Mesenchymal stem cell (in vitro differentiated cells and primary cell): ENCODE data around the gene CD4.

Experiments
- DNase-seq: peaks from one replicate; pipeline ENCODE4 v3.0.0-alpha.2; 2013
- H2AFZ ChIP-seq: one replicate; pipeline ENCODE4 v1.6.1; 2013; ENCODE audit warnings: low read depth, mild to moderate bottlenecking, control low read depth, inconsistent platforms, low read length, moderate library complexity
- H2AK5ac ChIP-seq: 2 replicates; pipeline ENCODE4 v1.6.1; 2013; ENCODE audit warnings: low read length, moderate library complexity, mild to moderate bottlenecking, inconsistent platforms; ENCODE audit not compliant: severe bottlenecking
- H2BK120ac ChIP-seq: one replicate; pipeline ENCODE4 v1.6.1; 2013; ENCODE audit warnings: low read depth, mild to moderate bottlenecking, inconsistent platforms, low read length, moderate library complexity
- H2BK12ac ChIP-seq, 2 experiments: one replicate each; pipeline ENCODE4 v1.6.1; 2013; ENCODE audit warnings: inconsistent platforms in 2 of 2, low read length in 2 of 2, mild to moderate bottlenecking in 2 of 2, moderate library complexity in 2 of 2, control low read depth in 1 of 2
- H2BK15ac ChIP-seq: one replicate; pipeline ENCODE4 v1.6.1; 2013; ENCODE audit warnings: mild to moderate bottlenecking, low read depth, inconsistent platforms; ENCODE audit not compliant: poor library complexity, severe bottlenecking
- H2BK5ac ChIP-seq: 2 replicates; pipeline ENCODE4 v1.6.1; 2013; ENCODE audit warnings: low read depth, mild to moderate bottlenecking, low read length, control low read depth, inconsistent platforms; ENCODE audit not compliant: poor library complexity, severe bottlenecking
- H3K14ac ChIP-seq, 2 experiments: one replicate each; pipeline ENCODE4 v1.6.1; 2013; ENCODE audit warnings: inconsistent platforms in 2 of 2, low read length in 2 of 2, control low read depth in 1 of 2, mild to moderate bottlenecking in 1 of 2, moderate library complexity in 1 of 2
- H3K18ac ChIP-seq, 2 experiments: one replicate each; pipeline ENCODE4 v1.6.1; 2013; ENCODE audit warnings: inconsistent platforms in 2 of 2, low read length in 2 of 2, control low read depth in 1 of 2, low read depth in 1 of 2, mild to moderate bottlenecking in 1 of 2
- H3K23ac ChIP-seq, 2 experiments: one replicate each; pipeline ENCODE4 v1.6.1; 2013; ENCODE audit warnings: inconsistent platforms in 2 of 2, low read length in 2 of 2, mild to moderate bottlenecking in 2 of 2, moderate library complexity in 2 of 2, control low read depth in 1 of 2
- H3K27ac ChIP-seq: 2 replicates; pipeline ENCODE4 v1.5.1; 2013; ENCODE audit warnings: mild to moderate bottlenecking, moderate library complexity, low read length, control low read depth, inconsistent platforms; ENCODE audit not compliant: poor library complexity, severe bottlenecking
- H3K27me3 ChIP-seq, 2 experiments: 2 replicates each; pipeline versions ENCODE4 v1.6.1 to v1.7.0; 2013; ENCODE audit warnings: low read length in 2 of 2, mild to moderate bottlenecking in 2 of 2, moderate library complexity in 2 of 2, control low read depth in 1 of 2, inconsistent platforms in 1 of 2; ENCODE audit not compliant: control insufficient read depth in 1 of 2, insufficient read depth in 1 of 2
- H3K36me3 ChIP-seq, 2 experiments: 2 replicates each; pipeline versions ENCODE4 v1.6.1 to v1.7.0; 2013; ENCODE audit warnings: low read length in 2 of 2, control low read depth in 1 of 2, inconsistent platforms in 1 of 2, low read depth in 1 of 2, mild to moderate bottlenecking in 1 of 2; ENCODE audit not compliant: insufficient read depth in 2 of 2, control insufficient read depth in 1 of 2
- H3K4ac ChIP-seq, 2 experiments: one replicate each; pipeline ENCODE4 v1.6.1; 2013; ENCODE audit warnings: inconsistent platforms in 2 of 2, low read length in 2 of 2, mild to moderate bottlenecking in 2 of 2, moderate library complexity in 2 of 2, control low read depth in 1 of 2, low read depth in 1 of 2
- H3K4me1 ChIP-seq: 2 replicates; pipeline ENCODE4 v1.6.1; 2013; ENCODE audit warnings: low read depth, low read length, control low read depth; ENCODE audit not compliant: control insufficient read depth, insufficient read depth
- H3K4me2 ChIP-seq: 2 replicates; pipeline ENCODE4 v1.6.1; 2013; ENCODE audit warnings: low read length, mild to moderate bottlenecking, inconsistent platforms; ENCODE audit not compliant: poor library complexity, severe bottlenecking
- H3K4me3 ChIP-seq, 2 experiments: 2 replicates each; pipeline versions ENCODE4 v1.5.1 to v1.7.0; 2013; ENCODE audit warnings: low read length in 2 of 2, mild to moderate bottlenecking in 2 of 2, control low read depth in 1 of 2, low read depth in 1 of 2; ENCODE audit not compliant: insufficient read depth in 1 of 2
- H3K79me1 ChIP-seq: replicated peaks from 2 replicates; pipeline ENCODE4 v1.6.1; 2013; ENCODE audit warnings: mild to moderate bottlenecking, control low read depth, low read length, inconsistent platforms; ENCODE audit not compliant: poor library complexity, severe bottlenecking
- H3K9ac ChIP-seq: 2 replicates; pipeline ENCODE4 v1.7.0; 2013; ENCODE audit warnings: mild to moderate bottlenecking, low read length, moderate library complexity
- H3K9me3 ChIP-seq: 2 replicates; pipeline ENCODE4 v1.7.0; 2013; ENCODE audit warnings: mild to moderate bottlenecking, low read length; ENCODE audit not compliant: control insufficient read depth
- H4K8ac ChIP-seq: one replicate; pipeline ENCODE4 v1.6.1; 2013; ENCODE audit warnings: inconsistent platforms, mild to moderate bottlenecking, low read length, moderate library complexity
- H4K91ac ChIP-seq: one replicate; pipeline ENCODE4 v1.6.1; 2013; ENCODE audit warnings: mild to moderate bottlenecking, low read length, inconsistent platforms
- WGBS: methylation state at CpG from one replicate; pipeline ENCODE4 v1.1.7; 2013; ENCODE audit warnings: mixed read lengths; 5-methylcytosine and 5-hydroxymethylcytosine counted together

CD4 gene

DNA sequence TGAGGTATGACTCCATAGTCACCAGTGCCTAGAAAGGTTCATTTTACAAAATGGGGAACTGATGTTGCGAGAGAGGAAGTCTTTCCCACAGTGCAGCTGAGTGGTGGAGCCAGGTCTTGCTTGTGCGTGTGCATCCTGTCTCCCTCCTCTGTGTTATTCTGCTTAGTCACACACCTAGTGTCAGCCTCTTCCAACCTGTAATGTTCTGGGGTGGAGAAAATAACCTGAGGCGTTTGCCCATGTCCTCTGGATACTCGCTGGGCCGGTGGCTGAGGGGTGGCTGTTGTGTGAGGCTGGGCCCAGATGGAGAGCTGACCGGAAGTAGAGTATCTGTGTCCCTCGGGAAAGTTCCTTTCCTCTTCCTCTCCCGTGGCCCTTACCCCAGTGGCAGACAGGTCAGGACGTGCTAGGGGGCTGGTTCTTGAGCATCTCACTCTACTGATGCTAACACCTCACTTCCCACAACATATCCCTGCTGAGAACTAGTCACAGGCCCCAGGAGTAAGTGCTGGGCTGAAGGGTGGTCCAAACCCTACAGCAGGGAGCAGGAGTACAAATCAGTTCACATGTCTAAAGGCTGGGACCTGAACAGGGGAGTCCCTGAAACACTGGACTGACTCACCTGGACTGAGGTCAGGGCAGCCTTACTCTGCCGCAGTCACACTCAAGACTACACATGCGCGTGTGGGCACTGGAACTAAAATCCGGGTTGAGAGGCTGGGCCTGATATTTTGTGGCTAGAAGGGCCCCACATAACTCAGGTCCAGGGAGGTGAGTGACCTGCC is 43.4 kb upstream of the CD4 start:
- H3K27me3 ChIP-seq, result no peaks in the 10 kb centered on the region
- no peak for DNase-seq
- H2AK5ac ChIP-seq, result no peak overlapping the region
- no peak overlapping the region for H3K23ac ChIP-seq
- no peak overlapping the region for H4K8ac ChIP-seq
- 93% methylated on average over 12 of the region's 13 CpGs for WGBS
- H3K9me3 ChIP-seq, result no peaks in the 10 kb centered on the region
- no peak overlapping the region for H2BK5ac ChIP-seq
- H3K4ac ChIP-seq, result no peak overlapping the region
- H3K14ac ChIP-seq, result no peak overlapping the region
- H3K9ac ChIP-seq, result peak overlapping the region; percentile 11
- H3K4me1 ChIP-seq, result no peaks in the 10 kb centered on the region
- H4K91ac ChIP-seq, result no peak overlapping the region
- no peak overlapping the region for H2BK12ac ChIP-seq
- H3K27ac ChIP-seq, result no peak overlapping the region
- H3K79me1 ChIP-seq, result peaks cover 24% of the 10 kb centered on the region
- no peak overlapping the region for H2AFZ ChIP-seq
- no peak overlapping the region for H3K18ac ChIP-seq
- peaks cover 57 to 60% of the 10 kb centered on the region in 2 experiments for H3K36me3 ChIP-seq
- H3K4me2 ChIP-seq, result no peak overlapping the region
- H2BK120ac ChIP-seq, result no peak overlapping the region
- no peak overlapping the region for H3K4me3 ChIP-seq
- no peak overlapping the region for H2BK15ac ChIP-seq

DNA sequence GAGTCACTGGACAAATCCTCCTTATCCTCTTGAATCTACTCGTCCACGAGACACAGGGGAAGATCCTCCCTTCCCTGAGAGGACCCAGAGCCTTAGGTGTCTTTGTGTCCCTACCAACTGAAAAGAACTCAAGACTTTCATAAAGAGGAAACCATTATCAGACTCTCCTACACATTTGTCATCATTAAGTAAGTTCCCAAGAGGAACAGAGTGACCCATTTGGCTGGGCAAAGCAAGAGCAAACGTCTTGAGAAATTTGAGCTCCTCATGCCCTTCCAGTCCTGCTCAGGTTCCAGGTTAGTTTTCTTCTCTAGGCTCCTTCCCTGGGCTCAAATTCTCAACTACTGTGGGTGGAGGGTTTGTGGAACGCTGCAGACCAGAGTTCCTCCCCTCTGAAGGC is 42.1 kb upstream of the CD4 start:
- H3K23ac ChIP-seq, result no peak overlapping the region
- H3K4ac ChIP-seq, result no peak overlapping the region
- H2BK12ac ChIP-seq, result no peak overlapping the region
- H2AK5ac ChIP-seq, result no peak overlapping the region
- H3K18ac ChIP-seq, result no peak overlapping the region
- H3K14ac ChIP-seq, result no peak overlapping the region
- no peak for DNase-seq
- H3K27ac ChIP-seq, result no peak overlapping the region
- H2BK5ac ChIP-seq, result no peak overlapping the region
- no peaks in the 10 kb centered on the region for H3K27me3 ChIP-seq
- no peaks in the 10 kb centered on the region for H3K9me3 ChIP-seq
- peak overlapping the region; percentile 6 for H3K9ac ChIP-seq
- peaks cover 24% of the 10 kb centered on the region for H3K79me1 ChIP-seq
- H4K8ac ChIP-seq, result no peak overlapping the region
- H3K4me1 ChIP-seq, result peaks cover 4% of the 10 kb centered on the region
- no peak overlapping the region for H2BK120ac ChIP-seq
- H2AFZ ChIP-seq, result no peak overlapping the region
- no peak overlapping the region for H3K4me2 ChIP-seq
- peaks cover 66 to 71% of the 10 kb centered on the region in 2 experiments for H3K36me3 ChIP-seq
- WGBS, result 93% methylated on average over 4 of the region's 4 CpGs
- H3K4me3 ChIP-seq, result no peak overlapping the region
- H2BK15ac ChIP-seq, result no peak overlapping the region
- no peak overlapping the region for H4K91ac ChIP-seq

DNA sequence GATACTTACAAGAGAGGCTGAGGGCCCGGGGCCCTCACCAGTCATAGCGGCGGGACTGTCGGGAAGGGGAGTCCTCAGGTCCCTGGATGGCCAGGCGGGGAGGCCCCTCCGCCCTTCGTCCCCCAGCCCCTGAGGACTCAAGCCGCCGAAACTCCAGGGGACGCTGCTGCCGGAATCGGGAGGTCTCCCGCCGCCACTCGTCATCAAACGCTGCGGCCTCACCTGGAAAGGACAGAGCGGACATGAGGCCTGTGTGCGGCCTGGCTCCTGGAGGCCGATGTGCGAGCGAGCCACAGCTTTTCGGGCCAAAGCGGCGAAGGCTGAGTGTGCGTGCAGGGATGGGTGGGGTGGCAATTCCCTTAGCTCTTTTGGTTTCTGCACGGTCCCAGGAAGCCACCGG is 40.6 kb upstream of the CD4 start:
- no peak overlapping the region for H2BK15ac ChIP-seq
- peaks cover 4% of the 10 kb centered on the region for H3K4me1 ChIP-seq
- peak overlapping the region; percentile 58 for H4K91ac ChIP-seq
- H4K8ac ChIP-seq, result no peak overlapping the region
- no peak overlapping the region for H3K4me2 ChIP-seq
- no peak overlapping the region for H2AFZ ChIP-seq
- H2AK5ac ChIP-seq, result no peak overlapping the region
- H3K23ac ChIP-seq, result no peak overlapping the region
- H3K36me3 ChIP-seq, result peaks cover 66 to 71% of the 10 kb centered on the region in 2 experiments
- DNase-seq, result no peak
- peaks cover 24% of the 10 kb centered on the region for H3K79me1 ChIP-seq
- no peaks in the 10 kb centered on the region for H3K27me3 ChIP-seq
- no peak overlapping the region for H2BK12ac ChIP-seq
- no peak overlapping the region for H3K14ac ChIP-seq
- no peak overlapping the region for H2BK120ac ChIP-seq
- no peaks in the 10 kb centered on the region for H3K9me3 ChIP-seq
- no peak overlapping the region for H3K27ac ChIP-seq
- H3K18ac ChIP-seq, result no peak overlapping the region
- no peak overlapping the region for H3K9ac ChIP-seq
- no peak overlapping the region for H2BK5ac ChIP-seq
- 96% methylated on average over 27 of the region's 28 CpGs for WGBS
- no peak overlapping the region for H3K4ac ChIP-seq
- H3K4me3 ChIP-seq, result no peak overlapping the region

DNA sequence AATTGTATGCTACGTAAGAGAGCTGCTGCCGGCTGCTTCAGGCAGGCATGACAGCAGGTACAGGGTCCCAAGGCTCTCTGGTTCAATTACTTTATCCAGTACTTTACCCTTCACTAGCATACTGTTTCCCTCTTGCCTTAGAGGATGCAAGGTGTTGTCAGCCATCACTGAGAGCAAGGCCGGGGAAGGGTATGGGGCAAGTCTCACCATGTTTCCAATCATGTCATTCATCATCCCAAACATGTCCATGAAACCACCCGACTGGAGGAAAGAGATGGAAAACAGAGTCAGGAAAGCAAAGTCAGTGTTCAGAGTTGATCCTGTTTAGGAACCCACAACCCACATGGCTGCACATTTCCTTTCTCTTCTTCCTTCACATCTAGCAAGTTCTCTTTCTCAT is 38.8 kb upstream of the CD4 start:
- H3K23ac ChIP-seq, result no peak overlapping the region
- DNase-seq, result no peak
- H2AFZ ChIP-seq, result no peak overlapping the region
- peaks cover 8% of the 10 kb centered on the region for H3K4me1 ChIP-seq
- no peak overlapping the region for H2BK5ac ChIP-seq
- H3K79me1 ChIP-seq, result peaks cover 24% of the 10 kb centered on the region
- H3K36me3 ChIP-seq, result peaks cover 57 to 64% of the 10 kb centered on the region in 2 experiments
- H3K14ac ChIP-seq, result no peak overlapping the region
- H4K91ac ChIP-seq, result no peak overlapping the region
- H3K4me3 ChIP-seq, result no peak overlapping the region
- no peak overlapping the region for H3K18ac ChIP-seq
- no peak overlapping the region for H3K27ac ChIP-seq
- H3K9ac ChIP-seq, result peak overlapping the region; percentile 98
- no peak overlapping the region for H2BK12ac ChIP-seq
- H3K4ac ChIP-seq, result peak overlapping the region in 1 of 2 experiments; percentile 25
- H3K4me2 ChIP-seq, result no peak overlapping the region
- 95% methylated on average over 4 of the region's 4 CpGs for WGBS
- H4K8ac ChIP-seq, result no peak overlapping the region
- no peaks in the 10 kb centered on the region for H3K27me3 ChIP-seq
- no peak overlapping the region for H2BK15ac ChIP-seq
- no peak overlapping the region for H2AK5ac ChIP-seq
- no peak overlapping the region for H2BK120ac ChIP-seq
- no peaks in the 10 kb centered on the region for H3K9me3 ChIP-seq
